Glomerular endothelial cell (primary cell): ENCODE measurements around the gene LEFTY2. TPM values are rescaled to one million over a fixed set of nuclear protein-coding genes. Genes with fewer than 3 reads are reported as not detected.

Source experiments
- total RNA-seq: library from RNA; depleted of rRNA; stranded (reverse); fragments of >200 nt; gene quantifications from 2 replicates; pipeline ENCODE4 v1.2.3, GENCODE V29; 2015

Gene LEFTY2
- total RNA-seq, 1 donor from 2014 or later = not detected

Other genes starting within 250 kb of the LEFTY2 start
- gene SRP9, start 163.4 kb downstream of the LEFTY2 start, total RNA-seq = 160 and 200 TPM in 2 replicates
- gene EPHX1, start 131.1 kb downstream of the LEFTY2 start, total RNA-seq = 26.1 and 37.6 TPM in 2 replicates
- gene TMEM63A, start 58.8 kb downstream of the LEFTY2 start, total RNA-seq = 18.1 and 29.7 TPM in 2 replicates
- not detected in 2 replicates for gene LEFTY1, start 52.1 kb downstream of the LEFTY2 start, total RNA-seq
- 35.5 and 40.5 TPM in 2 replicates for gene PYCR2, start 17.0 kb downstream of the LEFTY2 start, total RNA-seq
- gene SDE2, start 58.1 kb upstream of the LEFTY2 start, total RNA-seq = 14.0 and 20.7 TPM in 2 replicates
- 333 and 385 TPM in 2 replicates for gene H3-3A, start 121.5 kb upstream of the LEFTY2 start, total RNA-seq
- 37.4 and 48.7 TPM in 2 replicates for gene ACBD3, start 245.5 kb upstream of the LEFTY2 start, total RNA-seq